GM21529 (cell line): ENCODE results near the gene NOTCH1.
A peak's percentile ranks its signal among the peaks of the same experiment; 100 is the strongest.
"Not testable (repeated sequence)": the region's sequence is repeated elsewhere in the genome, so short reads cannot be mapped to it uniquely, and the experiment has no call there.

Experiments
- ATAC-seq: cut with Tn5 transposase; IDR thresholded peaks from one replicate; pipeline ENCODE4 v1.9.1; 2021; ENCODE audit not compliant: unreplicated experiment

The NOTCH1 gene

DNA sequence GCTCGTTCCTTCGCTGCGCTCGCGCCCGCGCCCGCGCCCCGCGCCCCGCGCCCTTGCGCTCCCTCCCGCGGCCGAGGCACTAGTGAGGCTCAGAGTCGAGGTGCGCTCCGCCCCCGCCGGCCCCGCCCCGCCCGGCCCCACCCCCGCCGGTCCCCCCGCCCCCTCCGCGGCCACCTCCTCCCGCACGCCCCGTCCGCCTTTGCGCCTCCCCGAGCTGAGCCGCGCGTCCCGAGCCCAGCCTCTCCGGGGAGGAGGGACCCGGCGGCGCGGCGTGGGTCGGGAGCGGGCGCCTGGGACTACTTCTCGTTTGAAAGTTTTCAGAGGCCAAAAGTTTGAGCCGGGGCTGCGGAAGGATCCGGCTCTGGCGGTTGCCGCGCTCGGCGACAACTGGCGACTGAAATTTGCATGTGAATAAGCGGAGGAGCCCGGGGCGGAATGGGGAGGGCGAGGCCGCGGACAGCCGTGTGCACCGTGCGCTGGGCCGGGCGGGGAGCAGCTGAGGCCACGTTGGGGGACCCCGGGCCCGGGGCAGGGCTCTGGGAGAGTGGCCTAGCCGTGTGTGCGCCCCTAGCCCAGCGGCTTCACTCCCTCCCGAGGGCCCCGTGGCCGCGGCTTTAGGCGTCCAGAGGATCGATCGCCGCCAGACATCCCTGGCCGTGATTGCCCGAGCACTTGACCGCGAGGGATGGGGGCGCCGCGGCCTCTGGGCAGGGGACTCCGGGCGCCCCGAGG, at the start of gene NOTCH1:
Gene NOTCH1 (minus strand): TSS at position 84 of the 732 bp plus-strand sequence. CDS start 262 bp downstream, outside the sequence.
- ATAC-seq, result peak; percentile 60

DNA sequence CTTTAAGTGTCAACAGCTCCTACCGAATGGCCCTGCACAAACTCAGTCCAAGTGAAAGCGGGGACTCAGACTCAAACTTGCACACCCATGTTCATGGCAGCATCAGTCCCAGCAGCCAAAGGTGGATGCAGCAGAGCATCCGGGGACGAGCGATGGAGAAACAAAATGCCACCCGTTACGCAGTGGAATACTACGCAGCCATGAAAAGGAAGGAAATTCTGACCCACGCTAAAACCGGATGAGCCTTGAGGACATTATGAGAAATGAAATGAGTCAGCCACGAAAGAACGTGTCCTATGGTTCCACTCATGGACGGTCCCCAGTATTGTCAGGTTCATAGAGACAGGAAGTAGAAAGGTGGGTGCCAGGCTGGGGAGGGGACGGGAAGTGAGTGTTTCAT, 48.6 kb upstream of the NOTCH1 start:
- no peak for ATAC-seq

DNA sequence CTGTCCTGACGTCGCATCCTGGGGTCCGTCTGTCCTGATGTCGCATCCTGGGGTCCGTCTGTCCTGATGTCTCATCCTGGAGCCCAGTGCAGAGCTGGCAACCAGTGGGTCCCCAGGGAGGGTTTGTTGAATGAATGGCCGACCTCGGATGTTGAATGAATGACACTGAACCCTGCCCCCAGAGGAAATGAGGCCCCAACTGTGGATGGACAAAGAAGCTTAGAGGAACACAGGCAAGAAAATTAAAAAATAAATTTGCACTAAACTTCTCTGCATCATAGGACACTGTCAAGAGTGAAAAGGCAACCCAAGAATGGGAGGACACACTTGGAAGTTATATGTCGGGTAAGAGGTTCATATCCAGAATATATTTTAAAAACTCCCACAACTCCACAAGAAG, 47.7 kb upstream of the NOTCH1 start:
- no peak for ATAC-seq

DNA sequence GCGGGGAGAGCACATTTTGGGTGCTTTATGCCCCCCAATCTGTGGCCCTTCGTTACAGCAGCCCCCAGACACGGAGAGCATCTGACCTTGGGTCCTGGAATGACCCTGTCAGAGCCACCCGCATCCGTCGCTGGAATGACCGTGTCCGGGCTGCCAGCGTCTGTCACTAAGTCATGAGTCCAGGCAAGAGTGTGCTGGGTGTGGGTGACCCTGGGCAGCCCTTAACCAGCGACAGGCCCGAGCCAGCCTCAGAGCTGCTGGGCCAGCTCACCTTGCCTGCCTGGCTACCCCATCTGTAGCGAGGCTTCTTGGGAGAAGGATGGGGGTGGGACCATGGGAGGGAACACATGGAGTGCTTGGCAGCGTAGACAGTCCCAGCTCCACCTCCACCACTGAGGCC, 46.8 kb upstream of the NOTCH1 start:
- ATAC-seq, result no peak

DNA sequence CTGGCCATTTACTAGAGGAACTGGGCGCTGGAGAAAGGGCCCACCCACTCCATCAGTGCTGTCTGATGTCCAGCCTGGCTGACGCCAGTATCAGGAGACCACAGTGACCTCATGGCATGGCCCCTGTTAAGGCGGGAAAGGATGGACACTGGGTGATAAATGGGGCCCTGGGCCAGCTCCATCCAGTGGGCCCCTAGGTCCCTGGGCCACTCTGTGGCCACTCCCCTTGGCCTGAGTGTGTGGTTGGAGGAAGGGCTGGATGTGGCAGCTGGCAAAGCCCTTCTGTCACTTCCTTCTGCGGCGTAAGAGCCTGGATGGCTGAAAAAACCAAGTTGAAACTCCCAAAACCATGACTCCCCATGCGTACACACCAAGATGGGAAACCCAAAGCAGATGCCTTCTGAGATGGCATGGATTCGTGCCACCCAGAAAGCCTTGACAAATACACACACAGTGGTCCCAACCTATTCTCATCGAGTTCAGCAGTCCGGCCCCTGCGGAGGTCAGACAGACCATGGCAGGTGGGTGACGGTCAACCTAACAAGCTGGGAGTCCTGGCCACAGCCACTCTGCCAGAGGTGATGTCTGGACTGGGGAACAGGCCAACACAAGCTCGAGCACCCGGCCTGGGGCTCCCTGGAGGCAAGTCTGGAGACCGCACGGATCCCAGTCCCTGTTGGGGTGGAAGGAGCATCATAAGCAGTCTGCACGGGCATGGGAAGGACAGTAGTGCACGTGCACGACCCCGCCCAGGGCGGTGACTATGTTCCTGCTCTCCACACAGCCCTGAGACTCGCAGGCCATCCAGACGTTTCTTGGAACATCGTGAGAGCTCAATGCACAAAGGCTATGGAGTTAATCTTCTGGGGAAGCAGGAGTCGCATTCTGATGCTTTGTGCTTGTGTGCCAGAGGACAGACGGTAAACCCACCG, 45.2 kb upstream of the NOTCH1 start:
- no peak for ATAC-seq

DNA sequence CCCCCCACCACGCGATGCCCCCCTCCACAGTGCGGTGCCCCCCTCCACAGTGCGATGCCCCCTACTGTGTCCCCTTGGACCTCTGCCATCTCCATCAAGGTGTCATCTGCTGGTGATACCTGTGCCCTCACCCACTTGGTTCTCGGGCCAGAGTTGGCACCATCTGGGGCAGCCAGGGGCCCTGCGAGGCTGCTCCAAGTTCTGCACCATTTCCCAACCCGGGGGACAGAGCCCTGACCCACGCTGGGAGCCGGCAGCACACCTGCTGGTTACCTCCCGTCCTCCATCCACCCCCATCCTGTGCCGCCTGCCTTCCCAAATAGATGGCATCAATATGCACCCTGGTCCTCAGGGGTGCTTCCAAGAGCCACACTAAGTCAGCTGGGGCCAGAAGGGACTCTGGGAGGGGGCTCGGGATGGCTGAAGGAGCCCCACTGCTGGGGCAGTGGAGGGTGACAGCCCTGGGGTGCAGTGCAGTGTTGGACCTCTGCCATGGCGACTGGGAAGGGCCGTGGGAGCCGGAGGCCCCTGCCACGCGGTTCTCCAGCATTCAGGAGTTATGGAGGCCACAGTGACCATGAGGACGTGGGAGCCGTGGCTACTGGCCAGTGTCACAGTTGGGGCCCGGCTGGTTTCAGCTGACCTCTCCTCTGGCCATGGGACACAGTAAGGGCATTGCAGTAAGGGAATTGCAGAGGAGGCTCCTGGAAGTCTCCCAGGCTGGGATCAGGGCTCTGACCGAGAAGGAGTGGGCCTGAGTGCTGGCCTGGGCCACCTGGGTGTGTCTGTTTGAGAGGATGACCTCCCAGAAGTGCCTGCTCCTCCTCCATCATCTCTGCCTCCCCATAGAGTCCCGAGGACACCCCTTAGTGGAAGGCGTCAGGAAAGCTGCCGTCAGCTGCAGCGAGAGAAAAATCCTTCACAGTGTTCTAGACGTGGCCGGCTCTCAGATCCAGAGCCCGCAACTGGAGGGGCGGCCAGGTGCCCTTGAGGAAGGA, 44.2 kb upstream of the NOTCH1 start:
- ATAC-seq, result no peak

DNA sequence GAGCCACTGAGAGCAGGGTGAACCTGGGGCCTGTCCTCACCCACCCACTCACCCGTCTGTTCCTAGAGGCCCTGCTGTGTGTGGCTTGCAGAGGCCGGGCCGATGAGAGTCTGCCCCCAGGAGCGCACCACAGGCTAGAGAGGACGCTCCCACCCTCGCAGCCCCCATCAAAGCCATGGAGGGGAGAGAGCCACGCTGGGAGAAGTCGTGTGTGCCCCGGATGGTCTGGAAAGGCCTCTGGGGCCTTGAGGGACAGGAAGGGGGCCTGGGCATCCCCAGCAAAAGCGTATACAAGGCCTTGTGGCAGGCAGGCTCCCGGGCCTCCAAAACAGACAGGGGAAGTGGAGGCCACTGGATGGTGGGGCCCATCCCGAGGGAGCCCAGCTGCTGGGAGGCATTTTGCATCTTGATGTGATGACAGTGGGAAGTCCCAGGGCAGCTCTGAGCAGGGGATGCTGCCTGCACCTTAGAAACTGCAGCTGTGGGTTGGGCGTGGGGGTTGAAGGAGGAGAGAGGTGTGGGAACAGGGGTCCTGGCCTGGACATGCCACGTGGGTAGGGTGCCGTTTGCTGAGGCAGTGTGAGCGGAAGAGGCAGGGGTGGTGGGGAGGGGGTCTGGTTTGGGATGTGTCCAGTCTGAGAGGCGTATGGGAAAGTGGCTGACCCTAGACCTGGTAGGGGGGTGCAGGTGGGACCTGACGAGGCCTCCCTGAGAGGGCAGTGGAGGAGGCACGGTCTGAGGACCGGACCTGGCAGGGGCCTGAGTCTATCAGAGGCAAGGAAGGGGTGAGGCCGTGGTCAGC, 43.0 kb upstream of the NOTCH1 start:
- no peak for ATAC-seq

DNA sequence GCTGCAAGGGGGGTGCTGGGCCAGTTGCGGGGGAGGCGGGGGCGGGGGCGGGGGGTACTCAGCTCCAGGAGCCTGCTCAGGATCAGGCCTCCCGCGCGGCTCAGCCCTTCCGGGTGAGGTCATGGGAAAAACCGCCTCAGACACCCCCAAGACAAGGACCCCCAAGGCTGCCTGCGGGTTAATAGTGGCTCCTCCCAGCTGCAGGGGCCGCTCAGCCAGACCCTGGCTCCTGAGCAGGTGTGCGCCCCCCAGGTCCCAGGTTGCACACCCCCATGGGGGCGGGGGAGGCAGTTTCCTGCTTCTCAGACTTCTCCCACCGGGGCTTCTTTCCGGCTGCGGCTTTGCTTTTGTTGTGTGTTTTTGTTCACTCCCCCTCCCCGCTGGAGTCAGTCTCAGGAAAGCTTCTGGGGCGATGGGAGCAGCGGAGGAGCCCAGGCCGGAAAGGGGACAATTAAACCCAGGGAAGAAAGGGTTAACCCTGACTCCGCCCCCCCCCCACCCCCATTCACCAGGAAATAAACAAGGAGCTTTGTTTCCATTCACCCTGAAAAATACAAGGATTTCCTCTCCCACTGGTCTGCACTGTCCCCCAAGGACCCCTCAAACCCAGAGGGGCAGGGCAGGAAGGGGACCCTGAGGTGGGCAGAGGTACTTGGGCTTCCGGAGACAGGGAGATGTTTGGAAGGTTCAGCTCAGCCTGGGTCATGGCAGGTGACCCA, 42.3 kb upstream of the NOTCH1 start:
- ATAC-seq, result no peak

DNA sequence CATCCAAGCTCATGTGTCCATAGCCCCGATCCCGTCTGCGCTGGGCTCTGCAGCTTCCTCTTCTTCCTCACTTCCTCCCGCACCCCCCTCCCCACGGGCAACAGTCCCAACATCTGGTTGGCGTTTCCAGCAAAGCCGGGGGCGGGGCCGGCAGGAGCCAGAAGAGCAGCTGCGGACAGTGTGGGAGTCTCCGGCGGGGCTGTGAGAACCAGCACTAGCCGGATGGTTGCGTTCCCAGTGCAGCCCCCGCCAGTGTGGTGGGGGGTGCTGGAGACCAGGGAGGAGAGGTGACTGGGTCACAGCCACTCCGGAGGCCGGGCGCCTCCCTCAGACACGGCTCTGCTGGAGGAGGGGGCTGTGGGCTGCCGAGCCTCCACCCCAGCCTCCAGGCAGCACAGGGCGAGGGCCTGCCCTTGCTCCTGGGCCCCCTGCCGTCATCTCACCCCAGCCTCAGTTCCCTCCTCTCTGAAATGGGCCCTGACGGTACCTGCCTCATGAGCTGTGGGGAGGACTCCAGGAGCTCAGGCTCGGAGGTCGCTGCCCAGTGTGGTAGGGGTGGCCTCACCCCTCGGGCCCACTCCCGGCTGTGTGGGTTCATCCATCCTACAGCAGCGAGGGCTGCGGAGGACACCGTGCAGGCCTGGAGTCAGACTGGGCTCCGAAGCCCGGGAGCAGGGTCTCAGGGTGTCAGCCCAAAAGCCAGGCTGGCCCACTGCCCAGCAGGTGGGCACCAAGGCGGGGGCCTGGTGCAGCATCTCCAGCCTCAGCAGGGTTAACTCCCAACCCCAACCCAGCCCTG, 41.5 kb upstream of the NOTCH1 start:
- ATAC-seq, result no peak

DNA sequence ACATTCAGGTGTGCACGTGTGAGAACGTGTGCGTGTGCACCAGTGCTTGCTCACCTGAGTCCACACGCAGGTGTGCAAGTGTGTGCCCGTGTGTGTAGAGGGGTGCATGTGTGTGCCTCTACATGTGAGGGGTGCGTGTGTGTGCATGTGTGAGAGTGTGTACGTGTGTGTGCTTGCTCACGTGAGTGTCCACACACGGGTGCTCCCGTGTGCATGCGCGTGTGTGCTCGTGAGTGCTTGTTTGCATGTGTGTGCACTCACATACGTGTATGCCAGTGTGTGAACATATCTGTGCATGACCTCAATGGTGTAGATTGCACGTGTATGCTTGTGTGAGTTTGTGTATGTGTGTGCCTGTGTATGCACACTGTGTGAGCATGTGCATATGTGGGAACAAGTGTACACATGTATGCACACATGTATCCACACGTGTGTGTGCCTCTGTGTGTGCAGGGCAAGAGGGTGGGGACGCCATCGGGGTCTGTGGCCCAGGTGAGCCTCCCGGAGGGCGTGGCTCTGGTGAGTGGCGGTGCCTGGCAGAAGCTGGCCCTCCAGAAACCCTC, 40.6 kb upstream of the NOTCH1 start:
- ATAC-seq, result no peak

DNA sequence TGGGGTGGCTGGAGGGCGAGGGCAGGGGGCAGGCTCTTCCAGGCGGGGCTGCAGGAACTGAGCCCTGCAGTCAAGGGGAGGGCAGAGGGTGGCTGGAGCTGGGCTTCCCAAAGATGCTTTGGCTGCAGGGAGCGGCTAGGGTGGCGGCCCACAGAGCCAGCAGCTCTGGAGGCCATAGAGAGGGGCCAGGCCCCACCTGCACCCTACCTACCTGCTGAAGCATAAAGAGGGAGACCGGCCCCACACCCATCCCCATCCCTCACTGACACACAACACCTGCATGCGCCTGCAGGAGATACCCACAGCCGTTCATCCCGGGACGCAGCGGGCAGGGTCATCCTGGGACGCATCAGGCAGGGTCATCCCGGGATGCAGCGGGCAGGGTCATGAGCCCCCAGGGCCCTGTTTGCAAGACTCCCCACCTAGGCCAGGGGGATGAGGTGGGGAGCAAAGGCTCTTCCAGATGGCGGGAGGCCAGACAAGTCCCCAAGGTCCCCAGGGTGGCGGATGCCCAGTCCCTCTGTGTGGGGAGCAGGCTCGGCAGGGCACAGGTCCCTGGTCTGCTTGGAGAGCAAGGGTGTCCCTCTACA, 39.8 kb upstream of the NOTCH1 start:
- ATAC-seq, result no peak

DNA sequence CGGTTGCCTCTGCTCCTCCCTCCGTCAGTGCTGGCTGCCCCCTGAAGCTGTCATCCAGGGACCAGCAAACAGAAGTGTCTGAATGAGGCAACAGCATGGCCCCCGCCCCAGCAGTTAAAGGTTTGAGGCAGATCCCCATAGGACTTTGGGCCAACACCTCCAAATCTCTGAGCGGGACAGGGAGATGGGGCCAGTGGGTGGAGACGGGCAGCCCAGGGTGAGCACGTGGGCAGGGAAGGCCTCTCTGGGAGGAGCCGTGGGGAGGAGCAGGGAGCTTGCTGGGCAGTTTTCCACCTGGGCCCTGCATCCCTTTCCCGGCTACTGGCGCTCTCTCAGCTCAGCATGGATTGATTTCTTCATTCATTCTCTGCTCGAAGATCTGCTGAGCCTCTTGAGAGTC, 39.1 kb upstream of the NOTCH1 start:
- no peak for ATAC-seq

DNA sequence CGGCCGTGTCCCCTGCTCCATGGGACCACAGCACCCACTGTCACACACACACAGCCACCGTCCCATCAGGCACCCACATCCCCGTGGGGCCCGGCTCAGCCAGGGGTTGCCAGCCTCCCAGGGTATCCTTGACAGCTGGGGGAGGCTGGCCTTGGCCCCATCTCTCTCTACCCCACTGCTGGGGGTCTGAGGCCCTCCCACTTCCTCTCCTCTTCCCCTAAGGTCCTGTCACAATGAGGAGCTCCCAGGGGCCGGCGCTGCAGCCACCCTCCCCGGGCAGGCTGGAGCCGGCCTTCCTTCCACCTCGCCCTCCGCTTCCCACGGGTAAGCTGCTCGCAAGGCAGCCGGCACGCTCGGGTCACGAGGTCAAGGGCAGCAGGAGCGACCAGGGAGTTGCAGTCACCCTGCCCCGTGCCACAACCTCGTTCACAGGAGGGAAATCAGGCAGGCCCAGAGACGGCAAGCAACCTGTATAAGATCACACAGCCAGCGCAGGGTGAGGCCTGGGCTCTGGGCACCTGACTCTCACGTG, 38.6 kb upstream of the NOTCH1 start:
- no peak for ATAC-seq

DNA sequence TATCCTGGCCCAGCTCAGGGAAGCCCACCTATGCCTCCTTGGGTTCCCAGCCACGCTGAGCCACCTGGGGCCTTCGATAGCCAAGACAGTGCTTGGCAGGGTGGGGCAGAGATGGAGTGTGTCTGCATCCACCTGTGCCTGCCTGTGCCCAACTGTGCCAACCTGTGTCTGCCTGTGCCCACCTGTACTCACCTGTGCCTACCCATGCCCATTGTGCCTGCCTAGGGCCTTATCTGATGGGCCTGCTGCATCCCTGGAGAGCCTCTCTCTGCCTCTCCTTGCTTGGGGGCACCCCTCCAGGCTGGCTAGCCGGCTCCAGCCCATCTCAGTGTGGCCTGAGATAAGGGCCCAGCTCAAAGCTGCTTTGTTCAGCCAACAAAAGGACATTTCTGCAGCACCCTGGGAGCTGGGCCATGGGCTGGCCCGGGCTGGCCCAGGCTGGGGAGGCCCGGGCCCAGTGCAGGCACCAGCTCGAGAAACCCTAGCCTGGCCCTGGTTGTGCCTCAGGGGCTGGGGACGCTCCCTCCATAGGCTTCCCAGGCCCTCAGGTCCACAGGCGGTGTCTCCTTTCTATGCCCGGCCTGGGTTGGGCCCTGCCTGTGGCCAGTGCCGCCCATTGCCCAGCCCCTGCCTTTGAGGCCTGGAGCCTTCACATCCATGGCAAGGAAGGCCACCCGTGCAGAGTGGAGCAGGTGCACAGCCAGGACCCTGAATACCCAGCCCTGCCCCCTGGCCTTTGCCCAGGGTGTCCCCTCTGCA, 37.3 kb upstream of the NOTCH1 start:
- ATAC-seq, result no peak

DNA sequence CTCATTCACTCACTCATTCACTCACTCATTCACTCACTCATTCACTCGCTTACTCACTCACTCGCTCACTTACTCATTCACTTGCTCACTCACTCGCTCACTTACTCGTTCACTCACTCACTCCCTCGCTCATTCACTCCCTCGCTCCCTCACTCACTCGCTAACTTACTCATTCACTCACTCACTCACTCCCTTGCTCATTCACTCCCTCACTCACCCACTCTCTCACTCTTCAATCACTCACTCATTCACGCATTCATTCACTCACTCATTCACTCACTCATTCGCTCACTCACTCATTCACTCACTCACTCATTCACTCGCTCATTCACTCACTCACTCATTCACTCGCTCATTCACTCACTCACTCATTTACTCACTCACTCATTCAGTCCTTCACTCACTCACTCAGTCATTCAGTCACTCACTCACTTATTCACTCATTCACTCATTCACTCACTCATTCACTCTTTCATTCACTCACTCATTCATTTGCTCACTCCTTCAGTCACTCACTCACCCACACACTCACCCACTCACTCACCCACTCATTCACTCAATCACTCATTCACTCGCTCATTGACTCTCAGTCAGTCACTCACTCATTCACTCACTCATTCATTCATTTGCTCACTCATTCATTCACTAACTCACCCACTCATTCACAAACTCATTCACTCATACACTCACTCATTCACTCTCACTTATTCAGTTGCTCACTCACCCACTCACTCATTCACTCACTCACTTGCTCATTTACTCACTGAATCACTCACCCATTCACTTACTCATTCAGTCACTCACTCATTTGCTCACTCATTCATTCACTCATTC, 36.0 kb upstream of the NOTCH1 start:
- ATAC-seq, result no peak

DNA sequence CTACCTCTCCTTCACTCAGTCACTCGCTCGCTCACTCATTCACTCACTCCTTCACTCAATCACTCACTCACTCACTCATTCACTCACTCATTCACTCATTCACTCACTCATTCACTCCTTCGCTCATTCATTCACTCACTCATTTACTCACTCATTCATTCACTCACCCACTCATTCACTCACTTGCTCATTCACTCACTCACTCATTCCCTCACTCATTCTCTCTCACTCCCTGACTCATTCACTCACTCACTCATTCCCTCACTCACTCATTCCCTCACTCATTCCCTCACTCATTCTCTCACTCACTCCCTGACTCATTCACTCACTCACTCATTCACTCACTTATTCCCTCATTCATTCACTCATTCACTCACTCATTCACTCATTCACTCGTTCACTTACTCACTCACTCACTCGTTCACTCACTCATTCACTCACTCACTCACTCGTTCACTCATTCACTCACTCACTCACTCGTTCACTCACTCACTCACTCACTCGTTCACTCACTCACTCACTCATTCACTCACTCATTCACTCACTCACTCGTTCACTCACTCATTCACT, 33.9 kb upstream of the NOTCH1 start:
- not testable (repeated sequence) for ATAC-seq
